Left ventricle myocardium inferior (tissue), 1 donor: ENCODE data around the gene C20orf202. TPM values are rescaled to one million over a fixed set of nuclear protein-coding genes. Genes with fewer than 3 reads are reported as not detected.

Experiments
- DNase-seq: peaks from one replicate; pipeline ENCODE4 v3.0.0-alpha.2; 2020
- H3K27ac ChIP-seq: fragments of 200-600 bp; replicated peaks from 2 replicates; pipeline ENCODE4 v1.8.0; 2021
- H3K27me3 ChIP-seq: fragments of 200-600 bp; 2 replicates; pipeline ENCODE4 v1.8.0; 2021; ENCODE audit warnings: low read depth
- H3K36me3 ChIP-seq: fragments of 200-600 bp; 2 replicates; pipeline ENCODE4 v1.8.0; 2021
- H3K4me1 ChIP-seq: fragments of 200-600 bp; 2 replicates; pipeline ENCODE4 v1.8.0; 2021
- H3K4me3 ChIP-seq: fragments of 200-600 bp; 2 replicates; pipeline ENCODE4 v1.8.0; 2021; ENCODE audit warnings: mild to moderate bottlenecking, moderate library complexity
- H3K9me3 ChIP-seq: fragments of 200-600 bp; replicated peaks from 2 replicates; pipeline ENCODE4 v1.8.0; 2021
- intact Hi-C: fragments of 100-400 bp; cut with micrococcal nuclease; formaldehyde crosslinking; loops from one replicate; pipeline ENCODE4 v1.11.0; 2022
- total RNA-seq: library from RNA; stranded (reverse); fragmentation: NEBNext Ultra II Directional; extraction: Animal tissue kit (Norgen Biotek cat#: 25700); gene quantifications from one replicate; pipeline ENCODE4 v1.2.1, GENCODE V29; 2021
- TF ChIP-seq, protein P1 (sequence below): fragments of 200-600 bp; IDR thresholded peaks from 2 replicates; pipeline ENCODE4 v1.8.0; 2021; ENCODE audit warnings: antibody characterized with exemption, mild to moderate bottlenecking, borderline replicate concordance
- donor health status: DM: no; HTN: yes; CAD: no; lungs with severe emphysema.

Gene C20orf202
- total RNA-seq, 1 donor from 2014 or later = 0.41 TPM

DNA sequence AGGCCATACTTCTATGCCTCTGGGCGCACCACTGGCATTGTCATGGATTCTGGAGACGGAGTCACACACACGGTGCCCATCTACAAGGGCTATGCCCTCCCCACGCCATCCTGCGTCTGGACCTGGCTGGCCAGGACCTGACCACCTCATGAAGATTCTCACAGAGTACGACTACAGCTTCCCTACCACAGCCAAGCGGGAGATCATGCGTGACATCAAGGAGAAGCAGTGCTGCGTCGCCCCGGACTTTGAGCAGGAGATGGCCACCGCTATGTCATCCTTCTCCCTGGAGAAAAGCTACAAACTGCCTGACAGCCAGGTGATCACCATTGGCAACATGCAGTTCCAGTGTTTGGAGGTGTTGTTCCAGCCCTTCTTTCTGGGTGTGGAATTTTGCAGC is 42.3 kb upstream of the C20orf202 start:
- H3K36me3 ChIP-seq = peaks cover 69% of the 10 kb centered on the region
- intact Hi-C loops = no loop called here
- H3K4me1 ChIP-seq = peaks cover 31% of the 10 kb centered on the region
- no peak overlapping the region for H3K27ac ChIP-seq
- no peak for DNase-seq
- H3K27me3 ChIP-seq = no peaks in the 10 kb centered on the region
- H3K4me3 ChIP-seq = no peak overlapping the region
- TF ChIP-seq, protein P1, sequence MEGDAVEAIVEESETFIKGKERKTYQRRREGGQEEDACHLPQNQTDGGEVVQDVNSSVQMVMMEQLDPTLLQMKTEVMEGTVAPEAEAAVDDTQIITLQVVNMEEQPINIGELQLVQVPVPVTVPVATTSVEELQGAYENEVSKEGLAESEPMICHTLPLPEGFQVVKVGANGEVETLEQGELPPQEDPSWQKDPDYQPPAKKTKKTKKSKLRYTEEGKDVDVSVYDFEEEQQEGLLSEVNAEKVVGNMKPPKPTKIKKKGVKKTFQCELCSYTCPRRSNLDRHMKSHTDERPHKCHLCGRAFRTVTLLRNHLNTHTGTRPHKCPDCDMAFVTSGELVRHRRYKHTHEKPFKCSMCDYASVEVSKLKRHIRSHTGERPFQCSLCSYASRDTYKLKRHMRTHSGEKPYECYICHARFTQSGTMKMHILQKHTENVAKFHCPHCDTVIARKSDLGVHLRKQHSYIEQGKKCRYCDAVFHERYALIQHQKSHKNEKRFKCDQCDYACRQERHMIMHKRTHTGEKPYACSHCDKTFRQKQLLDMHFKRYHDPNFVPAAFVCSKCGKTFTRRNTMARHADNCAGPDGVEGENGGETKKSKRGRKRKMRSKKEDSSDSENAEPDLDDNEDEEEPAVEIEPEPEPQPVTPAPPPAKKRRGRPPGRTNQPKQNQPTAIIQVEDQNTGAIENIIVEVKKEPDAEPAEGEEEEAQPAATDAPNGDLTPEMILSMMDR = no peak
- H3K9me3 ChIP-seq = peaks cover 6% of the 10 kb centered on the region

- intact Hi-C loops = no loop called here
- TF ChIP-seq, protein P1 = no peak
Measured at GRCh38 chr20:1163105-1163504, 40.1 kb upstream of the C20orf202 start.

GRCh38 chr20:1163653-1164052 is 39.6 kb upstream of the C20orf202 start:
- intact Hi-C loops = no loop called here
- peaks cover 31% of the 10 kb centered on the region for H3K4me1 ChIP-seq
- TF ChIP-seq, protein P1 = no peak
- peak overlapping the region; percentile 13 for H3K27ac ChIP-seq
- peaks cover 83% of the 10 kb centered on the region for H3K36me3 ChIP-seq
- no peaks in the 10 kb centered on the region for H3K9me3 ChIP-seq
- H3K27me3 ChIP-seq = no peaks in the 10 kb centered on the region
- H3K4me3 ChIP-seq = no peak overlapping the region
- no peak for DNase-seq

More at GRCh38 chr20:1163105-1163504, 40.1 kb upstream of the C20orf202 start:
- Histone ChIP-seq H3K9me3 (no peaks in the 10 kb centered on the region), H3K4me3 (no peak overlapping the region), H3K36me3 (peaks cover 77% of the 10 kb centered on the region), H3K27me3 (no peaks in the 10 kb centered on the region), H3K27ac (peak overlapping the region; percentile 13), H3K4me1 (peaks cover 31% of the 10 kb centered on the region)
- DNase-seq = no peak

DNA sequence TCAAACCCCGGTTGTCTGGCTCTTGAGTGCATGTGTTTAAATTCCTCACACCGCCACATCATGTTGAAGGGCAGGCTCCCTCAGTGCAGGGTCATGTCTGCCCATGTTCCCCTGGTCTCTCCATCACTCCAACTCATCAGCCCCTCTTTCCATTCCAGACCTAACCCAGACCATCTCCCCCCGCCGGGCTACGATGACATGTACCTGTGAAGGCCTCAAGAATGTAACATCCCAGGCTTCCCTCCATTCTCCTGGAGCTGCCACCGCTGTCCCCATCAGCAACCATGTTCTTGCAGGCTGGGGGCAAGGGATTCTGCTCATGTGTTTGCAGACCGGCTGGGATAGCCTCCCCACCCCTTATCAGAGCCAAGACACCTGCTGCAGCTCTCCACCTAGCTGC is 38.4 kb upstream of the C20orf202 start:
- TF ChIP-seq, protein P1 = no peak
- no peak for DNase-seq
- H3K9me3 ChIP-seq = no peaks in the 10 kb centered on the region
- no peak overlapping the region for H3K4me3 ChIP-seq
- H3K27me3 ChIP-seq = no peaks in the 10 kb centered on the region
- H3K4me1 ChIP-seq = peaks cover 31% of the 10 kb centered on the region
- intact Hi-C loops = no loop called here
- no peak overlapping the region for H3K27ac ChIP-seq
- H3K36me3 ChIP-seq = peaks cover 94% of the 10 kb centered on the region

DNA sequence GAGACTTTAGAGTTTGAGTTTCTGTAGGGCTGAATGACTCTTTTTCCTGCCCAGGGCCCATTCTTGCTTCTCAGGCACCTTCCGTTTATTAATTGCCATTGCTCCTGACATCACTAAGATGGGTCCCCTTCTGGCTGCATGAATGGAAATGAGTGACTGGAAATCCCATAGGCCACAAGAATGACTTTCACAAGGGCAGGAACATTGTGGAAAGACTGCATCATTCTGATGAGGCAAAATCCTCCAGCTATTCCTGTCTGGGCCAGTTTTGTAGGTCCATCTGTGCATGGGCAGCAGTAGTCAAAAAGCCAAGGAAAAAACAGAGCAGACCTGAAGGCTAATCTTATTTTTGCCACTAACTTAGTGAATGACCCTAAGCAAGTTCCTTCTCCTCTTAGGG is 37.7 kb upstream of the C20orf202 start:
- Histone ChIP-seq H3K9me3 (no peaks in the 10 kb centered on the region), H3K27me3 (no peaks in the 10 kb centered on the region), H3K27ac (no peak overlapping the region), H3K4me3 (no peak overlapping the region), H3K4me1 (peaks cover 31% of the 10 kb centered on the region), H3K36me3 (peaks cover 94% of the 10 kb centered on the region)
- intact Hi-C loops = no loop called here
- TF ChIP-seq, protein P1 = no peak
- no peak for DNase-seq

DNA sequence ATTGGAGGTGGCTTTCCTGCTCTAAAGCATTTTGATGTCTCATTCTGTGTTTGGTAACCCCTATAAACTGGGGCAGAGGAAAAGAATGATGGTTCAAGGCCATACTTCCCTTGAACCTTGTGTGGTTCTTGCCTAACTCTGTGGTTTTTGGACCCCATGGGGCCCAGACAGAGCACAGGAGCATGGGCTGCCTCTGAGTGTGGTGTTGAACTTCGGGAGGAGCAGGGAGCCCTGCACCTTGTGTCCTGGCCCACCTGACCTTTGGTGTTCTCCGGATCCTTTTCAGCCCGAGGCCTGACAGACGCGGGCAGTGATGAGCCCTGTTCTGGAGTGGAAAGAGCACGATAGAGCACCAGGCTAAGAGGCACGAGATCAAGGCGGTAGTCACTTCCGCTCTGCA is 37.3 kb upstream of the C20orf202 start:
- Histone ChIP-seq H3K4me1 (peaks cover 31% of the 10 kb centered on the region), H3K27me3 (no peaks in the 10 kb centered on the region), H3K9me3 (no peaks in the 10 kb centered on the region), H3K27ac (no peak overlapping the region), H3K36me3 (peaks cover 94% of the 10 kb centered on the region), H3K4me3 (no peak overlapping the region)
- intact Hi-C loops = no loop called here
- TF ChIP-seq, protein P1 = no peak
- no peak for DNase-seq
